H9 (cell line): Measurements from ENCODE around the gene OR6C65. TPM values are rescaled to one million over a fixed set of nuclear protein-coding genes. Genes with fewer than 3 reads are reported as not detected.

ENCODE experiments used
- DNase-seq: peaks from one replicate; pipeline ENCODE4 v3.0.0-alpha.2; 2017
- H2AFZ ChIP-seq: one replicate; pipeline ENCODE4 v1.6.1; 2013; ENCODE audit warnings: mild to moderate bottlenecking, low read length, control low read depth, moderate library complexity
- H2AK5ac ChIP-seq: 2 replicates; pipeline ENCODE4 v1.6.1; 2013; ENCODE audit warnings: low read length, control low read depth, mixed read lengths; ENCODE audit not compliant: insufficient read length
- H2BK120ac ChIP-seq: one replicate; pipeline ENCODE4 v1.6.1; 2013; ENCODE audit warnings: low read depth, mild to moderate bottlenecking, low read length, control low read depth, inconsistent platforms; ENCODE audit not compliant: poor library complexity, severe bottlenecking
- H2BK12ac ChIP-seq: 2 replicates; pipeline ENCODE4 v1.6.1; 2013; ENCODE audit warnings: low read length, control low read depth, mixed read lengths, low read depth; ENCODE audit not compliant: insufficient read length
- H2BK15ac ChIP-seq: 2 replicates; pipeline ENCODE4 v1.6.1; 2013; ENCODE audit warnings: low read depth, low read length, control low read depth
- H2BK20ac ChIP-seq: one replicate; pipeline ENCODE4 v1.6.1; 2013; ENCODE audit warnings: low read depth, mild to moderate bottlenecking, low read length, control low read depth, inconsistent platforms; ENCODE audit not compliant: poor library complexity, severe bottlenecking
- H2BK5ac ChIP-seq: 2 replicates; pipeline ENCODE4 v1.6.1; 2013; ENCODE audit warnings: low read length, control low read depth, mixed read lengths; ENCODE audit not compliant: insufficient read length
- H3K14ac ChIP-seq: 2 replicates; pipeline ENCODE4 v1.6.1; 2013; ENCODE audit warnings: low read length, control low read depth; ENCODE audit not compliant: insufficient read depth
- H3K18ac ChIP-seq: 2 replicates; pipeline ENCODE4 v1.6.1; 2013; ENCODE audit warnings: low read depth, mild to moderate bottlenecking, mixed read lengths, low read length, control low read depth; ENCODE audit not compliant: insufficient read length
- H3K23ac ChIP-seq: 2 replicates; pipeline ENCODE4 v1.6.1; 2013; ENCODE audit warnings: low read length, control low read depth, mixed read lengths, low read depth; ENCODE audit not compliant: insufficient read length
- H3K23me2 ChIP-seq: 2 replicates; pipeline ENCODE4 v1.6.1; 2013; ENCODE audit warnings: low read depth, mild to moderate bottlenecking, mixed read lengths, low read length, control low read depth; ENCODE audit not compliant: insufficient read length, poor library complexity, severe bottlenecking
- H3K27ac ChIP-seq: 2 replicates; pipeline ENCODE4 v1.5.1; 2013; ENCODE audit warnings: low read length, control low read depth, mixed read lengths, low read depth; ENCODE audit not compliant: insufficient read length
- H3K27me3 ChIP-seq: 2 replicates; pipeline ENCODE4 v1.6.1; 2013; ENCODE audit warnings: low read length, control low read depth, inconsistent platforms; ENCODE audit not compliant: insufficient read depth
- H3K4ac ChIP-seq: 2 replicates; pipeline ENCODE4 v1.6.1; 2013; ENCODE audit warnings: low read depth, mild to moderate bottlenecking, control low read depth, inconsistent platforms, low read length, moderate library complexity
- H3K4me1 ChIP-seq: 2 replicates; pipeline ENCODE4 v1.6.1; 2013; ENCODE audit warnings: low read length, control low read depth, inconsistent platforms; ENCODE audit not compliant: insufficient read depth
- H3K4me2 ChIP-seq: 2 replicates; pipeline ENCODE4 v1.6.1; 2013; ENCODE audit warnings: low read length, control low read depth, mixed read lengths; ENCODE audit not compliant: insufficient read length, insufficient read depth
- H3K56ac ChIP-seq: 2 replicates; pipeline ENCODE4 v1.6.1; 2013; ENCODE audit warnings: low read depth, mild to moderate bottlenecking, mixed read lengths, low read length, control low read depth; ENCODE audit not compliant: insufficient read length
- H3K79me1 ChIP-seq: 2 replicates; pipeline ENCODE4 v1.6.1; 2013; ENCODE audit warnings: low read depth, mild to moderate bottlenecking, moderate library complexity, low read length, control low read depth, inconsistent platforms; ENCODE audit not compliant: insufficient read depth, poor library complexity, severe bottlenecking
- H3K79me2 ChIP-seq: 2 replicates; pipeline ENCODE4 v1.6.1; 2013; ENCODE audit warnings: low read length, control low read depth, inconsistent platforms; ENCODE audit not compliant: insufficient read depth
- H3K9ac ChIP-seq: 2 replicates; pipeline ENCODE4 v1.6.1; 2013; ENCODE audit warnings: low read length, control low read depth, mixed read lengths; ENCODE audit not compliant: insufficient read length; ENCODE audit errors: extremely low read depth
- H3K9me3 ChIP-seq: one replicate; pipeline ENCODE4 v1.6.1; 2013; ENCODE audit warnings: low read depth, low read length, inconsistent platforms; ENCODE audit not compliant: control insufficient read depth
- H3T11ph ChIP-seq: one replicate; pipeline ENCODE4 v1.6.1; 2013; ENCODE audit warnings: mild to moderate bottlenecking, low read length, control low read depth, inconsistent platforms
- H4K20me1 ChIP-seq: one replicate; pipeline ENCODE4 v1.6.1; 2013; ENCODE audit not compliant: control insufficient read depth, insufficient read length, insufficient read depth
- H4K5ac ChIP-seq: 2 replicates; pipeline ENCODE4 v1.6.1; 2013; ENCODE audit warnings: low read depth, mild to moderate bottlenecking, mixed read lengths, low read length, control low read depth; ENCODE audit not compliant: insufficient read length
- H4K8ac ChIP-seq: replicated peaks from 2 replicates; pipeline ENCODE4 v1.6.1; 2013; ENCODE audit warnings: low read length, control low read depth, mixed read lengths, low read depth; ENCODE audit not compliant: insufficient read length
- H4K91ac ChIP-seq: 2 replicates; pipeline ENCODE4 v1.6.1; 2013; ENCODE audit warnings: low read depth, mild to moderate bottlenecking, moderate library complexity, mixed read lengths, low read length, control low read depth; ENCODE audit not compliant: insufficient read length
- H3K27ac Mint-ChIP-seq, 3 experiments: 2 replicates in 2 of 3; 3 replicates in 1 of 3; pipeline ENCODE4 v1.8.0; 2020 to 2021; ENCODE audit warnings: mixed read lengths in 3 of 3, mild to moderate bottlenecking in 1 of 3, moderate library complexity in 1 of 3
- H3K27me3 Mint-ChIP-seq: 2 replicates; pipeline ENCODE4 v1.8.0; 2021; ENCODE audit warnings: low read depth, mild to moderate bottlenecking, moderate library complexity, mixed read lengths
- H3K36me3 Mint-ChIP-seq, 3 experiments: 2 replicates in 2 of 3; 3 replicates in 1 of 3; pipeline ENCODE4 v1.8.0; 2020 to 2021; ENCODE audit warnings: low read depth in 3 of 3, mixed read lengths in 3 of 3; ENCODE audit not compliant: insufficient read depth in 1 of 3
- H3K4me1 Mint-ChIP-seq, 2 experiments: 2 replicates each; pipeline ENCODE4 v1.8.0; 2020; ENCODE audit warnings: mixed read lengths in 2 of 2
- H3K4me3 Mint-ChIP-seq, 2 experiments: 2 replicates in 1 of 2; 3 replicates in 1 of 2; pipeline ENCODE4 v1.8.0; 2020 to 2021; ENCODE audit warnings: mild to moderate bottlenecking in 2 of 2, mixed read lengths in 2 of 2, moderate library complexity in 1 of 2
- H3K9me3 Mint-ChIP-seq, 2 experiments: 2 replicates in 1 of 2; 3 replicates in 1 of 2; pipeline ENCODE4 v1.8.0; 2020; ENCODE audit warnings: mild to moderate bottlenecking in 2 of 2, mixed read lengths in 2 of 2, moderate library complexity in 1 of 2
- CTCF ChIP-seq: fragments of 200-600 bp; sonication (generic); conservative IDR thresholded peaks from 3 replicates; pipeline ENCODE4 v1.8.0; 2021; ENCODE audit warnings: antibody characterized with exemption, mild to moderate bottlenecking
- total RNA-seq: library from RNA; stranded (reverse); gene quantifications from 2 replicates; pipeline ENCODE4 v1.2.1, GENCODE V29; 2021

OR6C65 gene
- total RNA-seq, 1 experiment from 2014 or later, result not detected

GRCh38 chr12:55448825-55449224 lies 48.5 kb downstream of the OR6C65 start:
- no peak for TF ChIP-seq CTCF
- Histone ChIP-seq H2AFZ (no peak overlapping the region), H3K14ac (no peak overlapping the region), H2BK120ac (no peak overlapping the region), H3K9ac (no peak overlapping the region), H3K27me3 (no peaks in the 10 kb centered on the region), H3K79me2 (no peaks in the 10 kb centered on the region), H3K18ac (no peak overlapping the region), H3K23ac (no peak overlapping the region), H4K20me1 (no peaks in the 10 kb centered on the region), H4K5ac (no peak overlapping the region), H4K91ac (no peak overlapping the region), H3K4me2 (no peak overlapping the region), H3K79me1 (no peaks in the 10 kb centered on the region), H2BK20ac (no peak overlapping the region), H3T11ph (no peak overlapping the region), H2AK5ac (no peak overlapping the region), H2BK5ac (no peak overlapping the region), H4K8ac (no peak overlapping the region), H2BK15ac (no peak overlapping the region), H3K56ac (no peak overlapping the region), H3K4me1 (no peaks in the 10 kb centered on the region), H2BK12ac (no peak overlapping the region), H3K23me2 (no peaks in the 10 kb centered on the region), H3K4ac (no peak overlapping the region), H3K27ac (no peak overlapping the region), H3K9me3 (no peaks in the 10 kb centered on the region)
- no peaks in the 10 kb centered on the region for H3K4me1 Mint-ChIP-seq
- no peak for DNase-seq
- H3K27ac Mint-ChIP-seq, result no peak overlapping the region
- H3K36me3 Mint-ChIP-seq, result no peaks in the 10 kb centered on the region
- H3K4me3 Mint-ChIP-seq, result no peak overlapping the region
- 0 out of 2 replicates have a peak, but pooled peaks cover 1% of the 10 kb centered on the region for H3K27me3 Mint-ChIP-seq
- H3K9me3 Mint-ChIP-seq, result no peaks in the 10 kb centered on the region

Other genes starting within 250 kb of the OR6C65 start
- not detected in 2 replicates for gene OR10A7, start 179.5 kb upstream of the OR6C65 start, total RNA-seq
- gene OR6C74, start 155.9 kb upstream of the OR6C65 start, total RNA-seq, result not detected in 2 replicates
- not detected in 2 replicates for gene OR6C6, start 104.0 kb upstream of the OR6C65 start, total RNA-seq
- not detected in 2 replicates for gene OR6C1, start 86.2 kb upstream of the OR6C65 start, total RNA-seq
- not detected in 2 replicates for gene OR6C3, start 69.8 kb upstream of the OR6C65 start, total RNA-seq
- gene OR6C75, start 37.6 kb upstream of the OR6C65 start, total RNA-seq, result not detected in 2 replicates
- not detected in 2 replicates for gene OR6C76, start 25.7 kb downstream of the OR6C65 start, total RNA-seq
- not detected in 2 replicates for gene OR6C2, start 43.5 kb downstream of the OR6C65 start, total RNA-seq
- gene OR6C70, start 69.6 kb downstream of the OR6C65 start, total RNA-seq, result not detected in 2 replicates
- not detected in 2 replicates for gene OR6C68, start 91.8 kb downstream of the OR6C65 start, total RNA-seq
- not detected in 2 replicates for gene OR6C4, start 149.1 kb downstream of the OR6C65 start, total RNA-seq
- gene OR2AP1, start 171.9 kb downstream of the OR6C65 start, total RNA-seq, result not detected in 2 replicates
- not detected in 2 replicates for gene OR10P1, start 236.4 kb downstream of the OR6C65 start, total RNA-seq